Upper lobe of right lung (tissue), 1 donor: ENCODE data around the gene SYDE1. TPM values are rescaled to one million over a fixed set of nuclear protein-coding genes. Genes with fewer than 3 reads are reported as not detected.

Source experiments
- ATAC-seq: fragments of 200-7000 bp; cut with Tn5 transposase; one replicate; pipeline ENCODE4 v1.9.1; 2020; ENCODE audit warnings: mild to moderate bottlenecking, moderate library complexity
- DNase-seq: peaks from one replicate; pipeline ENCODE4 v3.0.0-alpha.2; 2020
- H3K27ac ChIP-seq: fragments of 200-600 bp; one replicate; pipeline ENCODE4 v1.8.0; 2022
- H3K27me3 ChIP-seq: fragments of 200-600 bp; one replicate; pipeline ENCODE4 v1.8.0; 2022; ENCODE audit warnings: mild to moderate bottlenecking
- H3K36me3 ChIP-seq: fragments of 200-600 bp; one replicate; pipeline ENCODE4 v1.8.0; 2022
- H3K4me1 ChIP-seq: fragments of 200-600 bp; one replicate; pipeline ENCODE4 v1.8.0; 2022
- H3K4me3 ChIP-seq: fragments of 200-600 bp; one replicate; pipeline ENCODE4 v1.8.0; 2022; ENCODE audit warnings: mild to moderate bottlenecking
- H3K9me3 ChIP-seq: fragments of 200-600 bp; one replicate; pipeline ENCODE4 v1.8.0; 2022
- intact Hi-C: fragments of 100-400 bp; cut with DNase I; formaldehyde crosslinking; loops from one replicate; pipeline ENCODE4 v1.11.0; 2022
- total RNA-seq: library from RNA; stranded (reverse); fragmentation: NEBNext Ultra II Directional; extraction: Animal tissue kit (Norgen Biotek cat#: 25700); gene quantifications from one replicate; pipeline ENCODE4 v1.2.1, GENCODE V29; 2021
- TF ChIP-seq, protein P1 (sequence below): fragments of 200-600 bp; IDR thresholded peaks from one replicate; pipeline ENCODE4 v1.8.0; 2022; ENCODE audit warnings: antibody characterized with exemption
- donor health status: DM: no; HTN: yes; CAD: no; lungs with severe emphysema.

The SYDE1 gene
- total RNA-seq, 1 donor from 2014 or later: 25.8 TPM

- no peaks in the 10 kb centered on the region for H3K27me3 ChIP-seq
- no peak overlapping the region for H3K4me3 ChIP-seq
- ATAC-seq: no peak
- no peak overlapping the region for H3K27ac ChIP-seq
- no peaks in the 10 kb centered on the region for H3K4me1 ChIP-seq
- H3K9me3 ChIP-seq: no peaks in the 10 kb centered on the region
- DNase-seq: no peak
- TF ChIP-seq, protein P1, sequence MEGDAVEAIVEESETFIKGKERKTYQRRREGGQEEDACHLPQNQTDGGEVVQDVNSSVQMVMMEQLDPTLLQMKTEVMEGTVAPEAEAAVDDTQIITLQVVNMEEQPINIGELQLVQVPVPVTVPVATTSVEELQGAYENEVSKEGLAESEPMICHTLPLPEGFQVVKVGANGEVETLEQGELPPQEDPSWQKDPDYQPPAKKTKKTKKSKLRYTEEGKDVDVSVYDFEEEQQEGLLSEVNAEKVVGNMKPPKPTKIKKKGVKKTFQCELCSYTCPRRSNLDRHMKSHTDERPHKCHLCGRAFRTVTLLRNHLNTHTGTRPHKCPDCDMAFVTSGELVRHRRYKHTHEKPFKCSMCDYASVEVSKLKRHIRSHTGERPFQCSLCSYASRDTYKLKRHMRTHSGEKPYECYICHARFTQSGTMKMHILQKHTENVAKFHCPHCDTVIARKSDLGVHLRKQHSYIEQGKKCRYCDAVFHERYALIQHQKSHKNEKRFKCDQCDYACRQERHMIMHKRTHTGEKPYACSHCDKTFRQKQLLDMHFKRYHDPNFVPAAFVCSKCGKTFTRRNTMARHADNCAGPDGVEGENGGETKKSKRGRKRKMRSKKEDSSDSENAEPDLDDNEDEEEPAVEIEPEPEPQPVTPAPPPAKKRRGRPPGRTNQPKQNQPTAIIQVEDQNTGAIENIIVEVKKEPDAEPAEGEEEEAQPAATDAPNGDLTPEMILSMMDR: no peak
- intact Hi-C loops: no loop called here
- H3K36me3 ChIP-seq: no peaks in the 10 kb centered on the region
These were observed 30.6 kb downstream of the SYDE1 start for GRCh38 chr19:15137777-15138176.

DNA sequence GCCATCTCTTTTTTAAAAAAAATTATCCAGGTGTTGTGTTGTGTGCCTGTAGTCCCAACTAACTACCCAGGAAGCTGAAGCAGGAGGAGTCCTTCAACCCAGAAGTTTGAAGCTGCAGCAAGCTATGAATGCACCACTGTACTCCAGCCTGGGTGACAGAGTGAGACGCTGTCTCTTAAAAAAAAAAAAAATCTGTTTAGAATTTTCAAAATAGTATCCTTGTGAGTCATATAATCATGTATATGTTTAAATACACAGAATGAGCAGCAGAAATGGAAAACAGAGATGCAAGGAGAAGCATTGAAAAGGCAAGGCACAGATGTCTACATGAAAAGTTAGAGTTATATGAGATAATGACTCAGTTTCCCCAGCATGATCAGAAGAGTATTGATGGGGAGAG, 31.2 kb downstream of the SYDE1 start:
- Histone ChIP-seq H3K9me3 (no peaks in the 10 kb centered on the region), H3K4me3 (no peak overlapping the region), H3K27me3 (no peaks in the 10 kb centered on the region), H3K36me3 (no peaks in the 10 kb centered on the region), H3K4me1 (no peaks in the 10 kb centered on the region), H3K27ac (no peak overlapping the region)
- ATAC-seq: no peak
- TF ChIP-seq, protein P1: no peak
- intact Hi-C loops: no loop called here
- no peak for DNase-seq

DNA sequence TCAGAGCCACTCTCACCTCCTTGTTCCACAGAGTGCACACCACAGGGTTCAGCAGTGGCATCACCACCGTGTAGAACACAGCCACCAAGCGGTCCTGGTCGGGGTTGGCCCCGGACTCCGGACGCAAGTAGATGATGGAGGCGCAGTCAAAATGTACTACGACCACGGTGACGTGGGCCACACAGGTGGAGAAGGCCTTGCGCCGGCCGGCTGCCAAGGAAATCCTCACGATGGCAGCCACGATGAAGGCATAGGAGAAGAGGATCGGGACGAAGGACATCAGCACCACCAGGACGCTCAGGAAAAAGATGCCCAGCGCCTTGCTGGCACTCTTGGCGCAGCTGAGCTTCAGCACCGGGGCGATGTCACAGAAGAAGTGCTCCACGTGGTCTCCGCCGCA, 33.9 kb downstream of the SYDE1 start:
- no peaks in the 10 kb centered on the region for H3K9me3 ChIP-seq
- DNase-seq (no peak), ATAC-seq (no peak)

DNA sequence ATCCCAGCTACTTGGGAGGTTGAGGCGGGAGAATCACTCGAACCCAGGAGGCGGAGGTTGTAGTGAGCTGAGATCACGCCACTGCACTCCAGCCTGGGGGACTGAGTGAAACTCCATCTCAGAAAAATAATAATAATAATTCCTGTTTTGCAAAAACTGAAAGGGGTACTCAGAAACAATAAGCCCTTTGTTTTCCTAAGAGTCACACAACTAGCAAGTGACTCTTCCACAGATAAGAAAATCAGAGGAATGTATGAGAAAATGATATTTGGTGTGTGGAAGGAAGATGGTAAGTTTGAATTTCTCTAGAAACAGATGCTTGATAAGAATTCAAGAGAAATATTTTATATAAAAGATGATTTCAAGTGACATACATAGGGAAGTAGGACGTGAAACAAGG, 35.1 kb downstream of the SYDE1 start:
- no peak for DNase-seq
- H3K27me3 ChIP-seq: no peaks in the 10 kb centered on the region
- H3K4me3 ChIP-seq: no peak overlapping the region
- H3K4me1 ChIP-seq: no peaks in the 10 kb centered on the region
- no peak overlapping the region for H3K27ac ChIP-seq
- ATAC-seq: no peak
- TF ChIP-seq, protein P1: no peak
- H3K36me3 ChIP-seq: no peaks in the 10 kb centered on the region
- no peaks in the 10 kb centered on the region for H3K9me3 ChIP-seq
- intact Hi-C loops: no loop called here

More for the DNA sequence above, 33.9 kb downstream of the SYDE1 start:
- no peaks in the 10 kb centered on the region for H3K4me1 ChIP-seq
- H3K27me3 ChIP-seq: no peaks in the 10 kb centered on the region
- H3K36me3 ChIP-seq: no peaks in the 10 kb centered on the region
- no peak overlapping the region for H3K27ac ChIP-seq
- no peak overlapping the region for H3K4me3 ChIP-seq
- intact Hi-C loops: no loop called here
- TF ChIP-seq, protein P1: no peak

DNA sequence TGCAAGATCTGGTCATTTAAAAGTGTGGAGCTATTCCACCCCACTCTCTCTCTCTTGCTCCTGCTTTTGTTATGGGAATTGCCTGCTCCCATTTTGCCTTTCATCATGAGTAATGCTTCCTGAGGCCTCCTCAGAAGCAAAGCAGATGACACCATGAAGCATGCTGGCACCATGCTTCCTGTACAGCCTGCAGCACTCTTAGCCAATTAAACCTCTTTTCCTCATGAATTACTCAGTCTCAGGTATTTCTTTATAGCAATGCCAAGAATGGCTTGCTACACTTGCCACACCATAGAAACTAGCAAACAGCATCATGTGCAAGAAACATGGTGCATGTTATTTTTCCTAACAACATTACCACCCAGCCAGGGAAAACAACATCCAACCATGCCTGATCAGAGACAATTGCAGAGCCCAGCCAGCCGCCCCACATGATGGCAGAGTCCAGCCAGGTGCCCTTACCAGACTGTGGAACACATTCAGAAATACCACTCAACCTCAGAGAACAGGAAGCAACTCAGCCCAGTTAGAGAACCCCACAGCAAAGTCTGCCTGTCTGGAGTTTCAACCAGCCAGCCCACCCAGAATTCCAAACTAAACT, 36.9 kb downstream of the SYDE1 start:
- no peak overlapping the region for H3K27ac ChIP-seq
- DNase-seq (no peak), ATAC-seq (no peak)
- no peak overlapping the region for H3K4me3 ChIP-seq
- no peaks in the 10 kb centered on the region for H3K9me3 ChIP-seq
- no peaks in the 10 kb centered on the region for H3K4me1 ChIP-seq
- intact Hi-C loops: no loop called here
- no peaks in the 10 kb centered on the region for H3K36me3 ChIP-seq
- TF ChIP-seq, protein P1: no peak
- no peaks in the 10 kb centered on the region for H3K27me3 ChIP-seq

DNA sequence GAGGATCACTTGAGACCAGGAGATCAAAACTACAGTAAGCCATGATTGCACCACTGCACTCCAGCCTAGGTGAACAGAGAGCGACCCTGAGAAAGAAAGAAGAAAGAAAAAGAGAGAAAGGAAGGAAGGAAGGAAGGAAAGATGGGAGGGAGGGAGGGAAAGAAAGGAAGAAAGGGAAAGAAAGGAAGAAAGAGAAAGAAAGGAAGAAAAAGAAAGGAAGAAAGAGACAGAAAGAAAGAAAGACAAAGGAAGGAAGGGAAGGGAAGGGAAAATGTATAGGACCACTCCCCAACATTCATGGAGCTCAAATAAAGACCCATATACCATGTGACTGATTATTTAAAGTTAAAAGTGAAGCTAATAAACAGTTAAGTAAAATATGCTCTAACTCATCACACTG, 39.9 kb downstream of the SYDE1 start:
- H3K36me3 ChIP-seq: no peaks in the 10 kb centered on the region
- H3K4me1 ChIP-seq: no peaks in the 10 kb centered on the region
- H3K9me3 ChIP-seq: no peaks in the 10 kb centered on the region
- no peak overlapping the region for H3K27ac ChIP-seq
- H3K27me3 ChIP-seq: no peaks in the 10 kb centered on the region
- ATAC-seq: no peak
- H3K4me3 ChIP-seq: no peak overlapping the region
- TF ChIP-seq, protein P1: no peak
- no peak for DNase-seq
- intact Hi-C loops: no loop called here
